ENCODE data around the gene PLEKHB1.

GRCh38 chr11:73710964-73711363 lies 64.6 kb downstream of the PLEKHB1 start:
- TF ChIP-seq, protein P1, sequence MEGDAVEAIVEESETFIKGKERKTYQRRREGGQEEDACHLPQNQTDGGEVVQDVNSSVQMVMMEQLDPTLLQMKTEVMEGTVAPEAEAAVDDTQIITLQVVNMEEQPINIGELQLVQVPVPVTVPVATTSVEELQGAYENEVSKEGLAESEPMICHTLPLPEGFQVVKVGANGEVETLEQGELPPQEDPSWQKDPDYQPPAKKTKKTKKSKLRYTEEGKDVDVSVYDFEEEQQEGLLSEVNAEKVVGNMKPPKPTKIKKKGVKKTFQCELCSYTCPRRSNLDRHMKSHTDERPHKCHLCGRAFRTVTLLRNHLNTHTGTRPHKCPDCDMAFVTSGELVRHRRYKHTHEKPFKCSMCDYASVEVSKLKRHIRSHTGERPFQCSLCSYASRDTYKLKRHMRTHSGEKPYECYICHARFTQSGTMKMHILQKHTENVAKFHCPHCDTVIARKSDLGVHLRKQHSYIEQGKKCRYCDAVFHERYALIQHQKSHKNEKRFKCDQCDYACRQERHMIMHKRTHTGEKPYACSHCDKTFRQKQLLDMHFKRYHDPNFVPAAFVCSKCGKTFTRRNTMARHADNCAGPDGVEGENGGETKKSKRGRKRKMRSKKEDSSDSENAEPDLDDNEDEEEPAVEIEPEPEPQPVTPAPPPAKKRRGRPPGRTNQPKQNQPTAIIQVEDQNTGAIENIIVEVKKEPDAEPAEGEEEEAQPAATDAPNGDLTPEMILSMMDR (IDR thresholded peaks at IDR 0.05 in 2 of 3, conservative IDR thresholded peaks at IDR 0.05 in 1 of 3; ENCODE audit: borderline replicate concordance in 1 of 3, insufficient read depth in 1 of 3, low read depth in 2 of 3, low read length in 2 of 3), result no peak
- no peak for TF ChIP-seq ZBTB33 (IDR thresholded peaks at IDR 0.05; ENCODE audit: extremely low read depth, insufficient replicate concordance, low read length)

Measured in HCT116 (cell line).